CD4-positive, alpha-beta T cell treated with Interleukin-15 for 4 hours (primary cell): ENCODE data around the gene RCSD1.

Experiments used
- DNase-seq: peaks from one replicate; pipeline ENCODE4 v3.0.0-alpha.2; 2020; ENCODE audit warnings: low spot score

RCSD1 gene

DNA sequence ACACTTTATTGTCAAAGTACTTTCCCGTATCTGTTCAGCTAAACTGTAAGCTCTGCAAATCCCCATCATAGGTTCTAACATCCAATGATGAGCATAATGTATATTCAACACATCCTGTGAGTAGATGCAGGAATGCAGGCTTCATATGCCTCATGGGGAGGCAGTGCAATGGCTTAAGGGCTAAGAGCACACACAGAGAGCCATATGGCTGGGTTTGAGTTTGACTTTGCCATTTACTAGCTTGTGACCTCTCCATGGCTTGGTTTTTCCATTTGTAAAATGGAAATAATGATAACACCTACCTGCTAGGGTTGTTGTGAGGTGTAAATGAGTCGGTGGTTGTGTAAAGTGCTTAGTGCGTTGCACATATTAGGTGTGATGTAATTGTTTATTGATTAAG lies 13.4 kb downstream of the RCSD1 start:
- no peak for DNase-seq

DNA sequence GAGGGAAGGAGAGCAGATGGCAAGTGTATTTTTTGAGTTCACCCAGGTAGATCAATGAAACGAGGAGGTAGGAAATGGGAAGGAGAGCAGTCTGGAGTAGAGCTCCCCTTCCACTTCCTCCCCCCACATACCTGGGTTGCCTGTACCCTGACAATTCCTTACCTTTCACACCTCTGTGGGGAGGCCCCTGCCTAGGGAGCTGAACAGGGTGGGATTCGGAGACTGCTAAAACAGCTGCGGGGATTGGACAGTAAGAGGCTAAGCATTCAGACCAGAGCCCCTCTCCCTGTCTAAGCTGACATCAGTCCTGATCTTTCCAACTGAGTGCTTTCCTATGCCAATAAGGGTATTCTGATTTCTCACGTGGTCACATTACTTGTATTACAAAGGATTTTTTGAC lies 14.5 kb downstream of the RCSD1 start:
- DNase-seq, result no peak

DNA sequence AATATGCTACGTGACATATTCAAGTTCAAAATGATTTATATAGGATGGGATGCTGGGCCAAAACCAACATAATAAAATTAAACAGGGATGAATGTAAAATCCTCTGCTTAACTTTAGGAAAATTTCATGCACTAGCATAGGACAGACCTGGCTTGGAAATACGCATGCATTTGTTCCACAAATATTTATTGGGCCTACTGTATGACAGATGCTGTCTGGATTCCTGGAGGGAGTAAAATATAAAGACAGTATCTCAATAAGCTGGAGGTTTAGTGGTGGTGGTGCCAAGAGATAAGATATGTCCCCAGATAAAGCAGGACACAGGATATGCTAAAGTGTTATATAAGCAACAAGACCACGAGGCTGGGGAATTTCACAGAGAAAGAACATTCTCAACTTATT lies 15.1 kb downstream of the RCSD1 start:
- DNase-seq, result no peak

DNA sequence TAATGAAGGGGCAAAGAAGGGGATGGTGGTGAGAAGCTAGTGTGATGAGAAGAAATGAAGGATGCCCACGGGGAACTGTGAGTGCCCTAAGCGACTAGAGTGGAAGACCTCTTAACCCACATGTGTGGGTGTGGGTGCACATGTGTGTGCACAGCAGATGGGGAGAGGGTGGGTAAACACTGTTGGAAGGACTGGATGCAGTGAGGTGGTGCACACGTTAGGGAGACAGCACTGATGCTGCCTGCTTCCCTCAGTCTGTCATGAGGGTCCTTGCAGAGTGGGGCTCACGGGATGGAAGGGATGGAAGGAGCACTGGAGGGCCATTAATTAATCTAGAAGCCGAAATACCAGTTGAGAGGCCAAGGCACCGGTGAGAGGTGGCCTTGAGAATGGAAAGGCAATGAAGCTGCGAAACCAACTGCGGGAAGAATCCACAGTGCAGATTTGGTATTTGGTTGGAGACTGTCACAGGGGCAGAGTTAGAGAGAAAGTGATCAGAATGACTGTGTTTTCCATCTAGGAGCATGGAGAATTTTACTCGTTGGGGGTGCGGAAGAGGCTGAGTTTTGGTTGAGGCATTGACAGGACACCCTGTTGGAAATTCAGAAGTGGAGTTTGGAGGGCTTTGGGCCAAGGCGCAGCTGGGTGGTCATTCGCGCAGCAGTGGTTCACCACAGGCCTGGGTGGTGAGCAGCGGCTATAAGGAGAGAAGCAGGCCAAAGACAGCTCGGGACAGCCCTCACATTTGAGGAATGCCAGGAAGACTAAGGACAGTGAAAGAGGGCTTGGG lies 15.8 kb downstream of the RCSD1 start:
- DNase-seq, result no peak

DNA sequence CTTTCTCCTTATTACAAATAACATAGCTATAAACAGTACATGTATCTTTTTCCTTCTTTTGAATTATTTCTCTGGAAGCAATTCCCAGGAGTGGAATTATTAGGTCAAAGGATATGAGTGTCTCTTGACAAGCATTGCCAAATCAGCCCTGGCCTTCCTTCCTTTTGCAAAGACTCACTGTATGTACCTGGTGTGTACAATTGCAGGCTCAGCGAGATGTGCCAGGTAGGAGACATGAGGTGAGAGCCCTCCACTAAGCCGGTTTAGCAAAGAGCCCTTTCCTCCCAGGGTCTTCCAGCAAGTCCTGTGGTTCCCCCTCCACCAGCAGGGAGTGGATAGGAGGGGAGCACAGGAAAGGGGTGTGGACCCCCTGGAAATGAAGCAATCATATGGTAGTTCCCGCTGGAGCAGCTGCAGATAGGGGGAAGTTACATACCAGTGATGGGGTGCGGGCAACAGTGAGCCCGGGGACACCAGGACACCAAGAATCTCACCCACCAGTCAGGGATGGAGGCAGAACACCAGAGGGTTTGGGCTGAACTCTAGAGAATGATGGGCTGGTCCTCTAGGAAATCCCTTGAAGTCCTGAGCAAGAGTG lies 18.3 kb downstream of the RCSD1 start:
- no peak for DNase-seq

DNA sequence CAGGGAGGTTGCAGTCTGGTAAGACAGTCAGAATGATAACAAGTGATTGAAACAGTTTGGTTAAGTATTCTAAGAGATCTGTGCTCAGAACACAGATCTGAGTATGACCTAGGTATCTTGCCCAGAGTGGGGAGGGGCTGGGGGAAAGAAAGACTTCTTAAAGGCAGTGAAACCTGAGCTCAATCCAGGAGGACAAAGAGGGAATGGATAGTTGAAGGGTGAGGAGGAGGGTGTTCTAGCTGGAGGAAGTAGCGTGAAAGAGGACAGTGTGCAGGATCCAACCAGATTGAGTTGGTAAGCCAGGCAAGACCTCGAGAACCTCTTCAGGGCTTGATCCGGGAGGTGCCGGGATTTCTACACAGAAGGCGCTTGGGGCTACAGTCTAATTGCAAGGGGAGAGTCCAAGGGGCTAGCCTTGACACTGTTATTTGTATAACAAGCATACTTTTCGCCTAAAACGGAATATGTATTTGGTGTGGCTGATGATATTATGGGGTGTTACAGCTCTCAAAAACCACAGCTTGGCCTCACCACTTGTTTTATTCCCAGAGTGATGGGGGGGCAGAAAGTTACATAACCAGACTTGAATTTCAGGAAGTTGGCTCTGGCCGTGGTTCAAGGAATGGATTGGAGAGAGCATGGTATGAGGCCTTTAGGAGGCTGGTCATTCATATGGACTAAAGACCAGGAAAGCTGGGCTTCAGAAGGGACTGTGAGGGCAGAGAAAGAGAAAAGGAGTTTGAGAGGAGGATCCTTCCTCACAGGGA lies 19.1 kb downstream of the RCSD1 start:
- DNase-seq, result no peak

DNA sequence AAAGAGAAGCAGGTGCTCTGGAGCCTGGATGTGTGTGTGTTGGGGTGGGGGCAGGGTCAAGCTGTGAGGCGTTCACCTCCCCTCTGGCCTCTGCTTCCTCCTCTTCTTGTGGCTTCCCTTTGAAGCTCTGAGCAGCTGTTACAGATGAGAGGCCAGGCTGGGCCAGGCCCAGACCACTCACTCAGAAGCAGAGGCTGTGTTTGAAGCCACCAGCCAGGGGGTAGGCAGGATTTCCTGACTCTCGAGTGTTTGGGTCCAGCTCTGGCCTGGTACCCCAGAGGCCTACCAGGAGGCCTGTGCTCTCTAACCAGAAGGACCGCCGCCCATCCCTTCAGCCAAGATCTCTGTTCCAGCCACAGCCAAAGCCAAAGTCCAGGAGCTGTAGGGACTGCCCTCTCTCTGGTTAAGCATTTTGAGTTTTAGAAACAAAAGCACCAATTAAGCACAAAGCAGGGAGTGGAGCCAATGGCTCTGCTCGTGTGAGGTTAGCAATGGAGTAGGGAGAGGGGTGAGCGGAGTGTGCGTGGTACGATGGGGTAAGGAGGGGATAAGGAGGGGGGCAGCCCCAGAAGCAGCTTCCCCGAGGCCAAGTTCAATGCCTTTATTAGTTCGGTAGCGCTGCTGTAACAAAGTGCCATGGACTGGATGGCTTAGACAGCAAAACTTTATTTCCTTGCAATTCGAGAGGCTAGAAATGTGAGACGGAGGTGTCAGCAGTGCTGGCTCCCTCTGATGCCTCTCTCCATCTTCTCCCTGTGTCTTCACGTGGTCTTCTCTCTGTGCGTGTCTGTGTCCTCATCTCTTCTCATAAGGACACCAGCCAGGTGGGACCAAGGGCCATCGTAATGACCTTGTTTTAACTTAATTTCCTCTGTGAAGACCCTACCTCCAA lies 20.5 kb downstream of the RCSD1 start:
- no peak for DNase-seq

DNA sequence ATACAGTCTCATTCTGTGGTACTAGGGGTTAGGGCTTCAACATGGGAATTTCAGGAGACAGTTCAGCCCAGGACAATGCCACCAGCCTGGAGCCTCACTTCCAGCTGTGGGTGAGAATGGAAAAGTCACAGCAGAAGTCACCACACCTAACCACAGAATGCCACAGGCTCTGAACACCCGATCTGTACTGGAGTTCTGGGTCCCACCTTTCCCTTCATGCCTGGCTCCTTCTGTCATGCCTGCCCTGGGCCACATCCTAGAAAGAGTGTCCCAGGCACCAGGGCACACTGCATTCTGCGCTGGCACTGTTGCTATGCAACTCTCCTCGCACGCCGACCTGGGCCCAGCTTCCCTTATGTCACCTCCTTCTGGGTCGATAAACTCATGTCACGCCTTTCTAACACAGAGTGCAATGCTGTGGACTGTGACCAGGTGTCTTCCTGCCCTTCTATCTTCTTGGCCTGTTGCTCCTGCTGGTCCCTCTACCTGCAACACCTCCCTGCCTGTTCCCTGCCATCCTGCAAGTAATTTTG lies 21.2 kb downstream of the RCSD1 start:
- no peak for DNase-seq

DNA sequence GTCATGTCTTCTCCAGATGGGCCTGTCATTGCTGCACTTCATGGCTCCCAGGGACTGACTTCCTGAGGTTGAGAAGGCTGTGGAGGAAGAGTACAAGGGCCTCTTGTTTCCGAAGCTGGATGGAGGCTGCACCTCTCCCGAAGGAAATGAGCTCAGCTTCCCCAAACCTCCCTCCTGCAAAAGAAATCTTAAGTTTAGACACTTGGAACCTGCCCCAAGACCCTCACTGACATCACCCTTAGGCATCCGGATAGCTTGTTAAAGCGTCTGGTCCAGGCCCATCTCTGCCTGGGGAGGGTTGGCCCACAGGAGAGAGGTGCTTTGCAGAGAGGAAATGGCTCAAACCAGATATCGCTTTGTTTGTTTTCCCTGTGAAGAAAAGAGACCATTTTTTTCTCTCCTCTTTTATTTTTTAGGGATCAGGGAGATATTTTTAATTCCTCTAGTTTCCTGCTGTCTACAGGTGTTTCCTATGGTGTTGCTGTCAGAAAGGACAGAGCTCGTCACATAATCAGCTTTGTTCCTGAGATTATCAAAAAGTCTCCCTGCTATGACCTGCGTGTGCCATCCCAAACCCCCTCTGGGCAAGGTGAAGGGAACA lies 25.0 kb downstream of the RCSD1 start:
- no peak for DNase-seq

DNA sequence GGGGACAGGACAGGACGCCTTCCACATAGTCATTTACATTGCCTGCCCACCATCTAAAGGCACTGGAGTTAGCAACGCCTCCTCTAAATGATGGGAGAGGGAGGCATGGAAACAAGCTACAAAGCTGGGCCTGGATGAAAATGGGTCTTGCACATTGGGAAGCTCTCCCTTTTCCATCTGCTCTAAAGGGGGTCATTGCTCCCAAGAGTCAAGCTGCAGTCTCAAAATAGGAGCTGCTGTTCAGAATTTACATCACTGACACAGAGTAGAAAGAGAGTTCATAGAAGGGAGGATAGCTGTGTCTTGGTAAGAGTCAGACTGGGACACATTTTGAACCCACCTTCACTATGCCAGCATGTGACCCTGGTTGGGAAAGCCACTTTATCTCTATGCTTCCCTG lies 26.6 kb downstream of the RCSD1 start:
- no peak for DNase-seq

DNA sequence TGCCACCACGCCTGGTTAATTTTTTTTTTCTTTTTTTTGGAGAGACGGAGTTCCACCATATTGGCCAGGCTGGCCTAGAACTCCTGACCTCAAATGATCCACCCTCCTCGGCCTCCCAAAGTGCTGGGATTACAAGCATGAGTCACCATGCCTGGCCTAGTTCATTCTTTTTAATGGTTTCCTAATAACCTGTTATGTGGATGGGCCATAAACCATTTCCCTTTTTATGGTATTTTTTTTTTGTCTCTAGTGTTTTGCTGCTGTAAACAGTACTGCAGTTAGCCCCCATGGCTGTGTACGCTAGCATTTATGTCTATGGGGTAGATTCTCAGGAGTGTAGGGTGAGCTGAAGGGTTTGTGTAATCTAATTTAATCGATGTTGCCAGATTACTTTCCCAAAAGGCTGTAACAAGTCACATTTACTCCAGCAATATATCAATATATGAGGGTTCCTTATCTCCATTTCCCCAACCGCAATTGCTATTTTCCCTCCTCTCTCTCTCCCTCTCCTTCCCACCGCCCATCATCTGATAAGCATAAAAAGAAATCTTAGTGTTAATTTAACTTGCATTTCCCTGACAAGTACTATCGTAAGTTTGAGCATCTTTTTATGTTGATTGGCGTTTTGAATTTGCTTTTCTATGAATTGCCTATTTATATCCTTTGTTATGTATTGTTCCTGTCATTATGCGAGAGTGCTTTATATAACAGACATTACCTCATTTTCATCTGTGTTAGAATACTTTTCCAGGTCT lies 28.7 kb downstream of the RCSD1 start:
- DNase-seq, result no peak

DNA sequence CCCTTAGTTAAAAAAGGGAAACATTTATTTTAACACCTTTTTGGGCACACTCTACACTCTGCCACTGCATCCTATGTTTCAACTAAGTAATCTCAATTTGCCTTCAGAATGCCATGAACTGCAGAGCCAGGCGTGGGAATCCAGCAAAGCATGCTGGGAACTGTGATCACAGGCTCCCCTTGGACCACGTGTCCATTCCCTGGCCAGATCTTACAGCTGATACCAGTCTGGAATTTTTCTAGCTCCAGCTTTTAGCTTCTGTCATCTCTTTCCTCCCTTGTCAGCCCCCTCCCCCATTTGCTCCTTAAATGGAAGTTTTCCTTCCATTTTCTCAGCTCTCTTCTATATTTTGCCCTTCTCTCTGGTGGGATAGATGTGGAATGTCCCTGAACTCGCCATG lies 29.4 kb downstream of the RCSD1 start:
- DNase-seq, result no peak

DNA sequence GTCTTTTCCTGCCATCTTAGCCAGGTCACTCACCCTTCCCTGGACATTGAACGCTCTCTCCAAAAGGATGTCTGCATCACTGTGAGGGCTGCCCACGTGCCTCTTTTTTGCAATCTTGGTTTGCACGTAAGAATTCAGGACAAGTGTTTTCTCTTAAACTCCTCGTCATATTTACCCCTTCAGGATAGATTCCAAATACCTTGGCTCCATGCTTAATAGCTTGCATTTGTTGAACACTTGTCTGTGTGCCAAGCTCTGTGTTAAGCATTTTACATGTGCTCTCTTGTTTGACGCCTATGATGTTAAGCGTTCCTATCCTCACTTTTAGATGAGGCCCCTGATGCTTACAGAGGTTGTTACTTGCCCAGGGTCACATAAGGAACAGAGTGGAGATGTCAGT lies 29.8 kb downstream of the RCSD1 start:
- no peak for DNase-seq

DNA sequence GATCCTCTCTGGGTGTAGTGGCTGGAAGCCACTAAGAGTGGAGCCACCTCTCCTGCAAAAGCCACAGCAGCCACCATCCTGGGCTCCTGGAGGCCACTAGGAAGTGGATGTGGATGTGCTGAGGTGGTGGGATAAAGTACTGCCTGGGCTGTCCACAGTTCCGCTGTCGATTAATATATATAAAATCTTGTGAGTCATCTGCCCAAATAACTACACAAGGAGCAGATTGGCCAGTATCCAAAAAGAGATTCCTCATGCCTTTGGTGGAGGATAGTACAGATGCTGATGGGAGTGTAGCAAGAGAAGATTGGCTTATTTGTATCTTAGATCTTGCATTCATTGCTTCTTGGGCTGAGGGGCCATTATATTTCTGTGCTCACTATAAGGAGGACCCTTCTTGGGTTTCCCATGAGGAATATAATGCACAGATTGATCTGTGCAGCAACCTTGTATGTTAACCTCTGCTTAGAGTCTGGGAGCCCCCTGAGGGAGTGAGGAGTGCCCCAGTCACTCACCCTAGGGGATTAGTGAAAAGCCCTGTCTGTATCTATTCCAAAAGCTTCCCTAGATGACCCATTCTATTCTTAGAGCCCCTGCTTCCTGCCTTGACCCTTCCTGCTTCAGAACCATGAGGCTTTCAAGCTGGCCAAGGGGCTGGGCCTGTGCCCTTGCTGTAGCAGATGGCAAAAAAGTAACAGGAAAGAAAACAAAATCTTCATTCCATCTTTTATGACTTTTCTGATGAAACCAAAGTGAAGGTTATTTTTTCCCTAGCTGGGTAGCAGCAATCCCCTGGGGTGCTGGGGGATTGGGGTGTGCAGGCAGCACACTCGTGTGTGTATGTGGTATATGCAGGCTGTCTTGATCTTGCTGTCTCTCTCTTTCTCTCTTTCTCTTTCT lies 31.7 kb downstream of the RCSD1 start:
- DNase-seq, result no peak

DNA sequence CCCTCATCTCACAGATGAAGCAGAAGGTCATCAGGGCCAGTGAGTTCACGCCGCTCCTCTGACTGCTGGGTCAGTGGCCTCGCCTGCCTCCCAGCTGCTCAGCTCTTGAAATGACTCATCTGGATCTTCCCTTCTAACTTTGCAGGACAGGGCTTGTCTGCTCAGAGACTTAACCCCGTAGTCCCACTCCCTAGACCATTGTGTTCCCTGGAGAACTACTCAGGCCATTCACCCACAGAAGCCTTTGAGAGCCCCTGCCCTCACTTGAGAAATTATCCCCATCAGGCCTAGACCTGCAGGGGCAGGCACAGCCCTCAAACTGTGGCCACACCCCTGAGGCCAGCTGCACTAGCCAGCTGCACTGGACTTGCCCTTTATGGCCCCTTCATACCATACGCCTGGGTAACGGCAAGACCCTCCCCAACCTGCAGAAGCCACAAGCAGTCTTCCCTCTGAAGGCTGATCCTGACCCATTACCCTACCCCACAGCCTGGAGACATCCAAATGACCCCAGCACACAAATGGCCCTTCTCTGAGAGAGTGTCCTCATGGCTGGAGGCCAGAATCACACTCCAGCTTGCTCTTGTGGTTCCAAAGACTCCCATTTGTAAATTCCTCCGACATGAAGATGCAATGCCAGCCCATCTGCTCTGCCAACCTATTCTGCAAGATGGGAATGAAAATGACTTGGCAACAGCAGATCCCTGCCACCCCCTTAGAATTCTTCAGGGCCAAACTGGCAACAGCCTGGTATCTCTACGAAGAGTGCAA lies 33.2 kb downstream of the RCSD1 start:
- no peak for DNase-seq

DNA sequence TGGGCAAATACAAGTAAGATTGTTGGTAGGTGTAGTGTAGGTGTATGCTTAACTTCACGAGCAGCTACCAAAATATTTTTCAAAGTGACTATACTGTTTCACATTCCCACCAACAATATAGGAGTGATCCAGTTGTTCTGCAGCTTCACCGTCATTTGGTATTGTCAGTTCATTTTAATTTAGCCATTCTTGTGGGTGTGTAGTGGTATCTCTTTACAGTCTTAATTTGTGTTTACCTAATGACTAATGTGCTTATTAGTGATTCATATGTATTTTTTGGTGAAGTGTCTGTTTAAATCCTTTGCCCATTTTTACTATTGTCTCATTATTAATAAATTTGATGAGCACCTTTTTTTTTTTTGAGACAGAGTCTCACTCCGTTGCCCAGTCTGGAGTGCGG lies 35.4 kb downstream of the RCSD1 start:
- no peak for DNase-seq

DNA sequence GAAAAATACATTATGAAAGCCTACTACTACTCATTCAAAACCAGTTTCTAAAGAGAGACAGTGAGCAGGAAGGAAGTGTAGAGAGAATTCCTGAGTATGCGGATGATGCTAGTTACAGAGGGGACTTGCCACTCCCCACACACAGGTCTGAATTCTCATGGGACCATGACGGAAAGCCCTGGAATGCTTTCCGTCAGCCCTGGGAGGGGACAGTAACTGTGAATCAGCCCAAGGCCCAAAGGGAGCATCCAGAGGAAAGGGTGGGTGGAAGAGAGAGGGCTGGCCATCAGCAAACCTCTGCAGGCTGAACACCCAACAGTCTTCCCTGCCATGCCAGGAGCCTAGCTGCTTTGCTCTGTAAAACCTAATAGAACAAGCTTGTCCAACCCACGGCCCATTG lies 36.4 kb downstream of the RCSD1 start:
- no peak for DNase-seq

DNA sequence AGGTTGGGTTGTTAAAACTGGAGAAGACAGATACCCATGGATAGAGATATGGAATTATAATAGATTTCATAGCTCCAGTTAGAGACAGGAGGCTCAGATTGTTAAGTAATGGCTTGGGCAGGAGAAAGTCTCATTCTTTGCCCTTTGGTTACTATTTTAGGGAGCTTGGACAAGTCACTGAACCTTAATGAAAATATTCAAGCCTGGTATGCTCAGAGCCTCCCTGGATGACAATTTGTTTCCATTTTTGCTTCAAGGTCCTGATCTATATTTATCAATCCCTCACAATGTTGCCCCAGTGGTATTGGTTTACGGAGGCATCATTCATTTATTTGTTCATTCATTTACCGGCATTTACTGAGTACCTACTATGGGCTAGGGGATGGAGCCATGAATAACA lies 37.5 kb downstream of the RCSD1 start:
- DNase-seq, result no peak

DNA sequence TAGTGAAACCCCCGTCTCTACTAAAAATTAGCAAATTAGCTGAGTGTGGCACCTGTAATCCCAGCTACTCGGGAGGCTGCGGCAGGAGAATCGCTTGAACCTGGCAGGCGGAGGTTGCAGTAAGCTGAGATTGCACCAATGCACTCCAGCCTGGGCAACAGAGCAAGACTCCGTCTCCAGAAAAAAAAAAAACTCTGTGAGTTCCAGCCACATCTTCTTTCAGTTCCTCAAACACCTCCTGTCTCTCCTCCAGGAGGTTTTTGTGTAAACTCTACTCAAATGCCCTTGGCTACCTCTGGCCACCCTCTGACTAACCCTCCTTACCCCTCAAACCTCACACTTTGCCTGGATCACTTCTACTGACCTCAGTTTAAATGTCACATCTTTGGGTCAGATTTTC lies 38.1 kb downstream of the RCSD1 start:
- no peak for DNase-seq
